Suprapubic skin (tissue), 4 donors: Measurements from ENCODE around the gene MAP7D1. TPM values are rescaled to one million over a fixed set of nuclear protein-coding genes. Genes with fewer than 3 reads are reported as not detected.

Experiments used
- DNase-seq, 2 donors: peaks; one replicate each; pipeline ENCODE4 v3.0.0-alpha.2; 2019; ENCODE audit warnings: low spot score in 2 of 2
- H3K27ac ChIP-seq: fragments of 200-600 bp; sonication (generic); one replicate; pipeline ENCODE4 v1.5.1; 2019
- H3K27me3 ChIP-seq: fragments of 200-600 bp; sonication (generic); one replicate; pipeline ENCODE4 v1.5.1; 2019
- H3K36me3 ChIP-seq: fragments of 200-600 bp; sonication (generic); one replicate; pipeline ENCODE4 v1.5.1; 2019
- H3K4me1 ChIP-seq: fragments of 200-600 bp; sonication (generic); one replicate; pipeline ENCODE4 v1.5.1; 2019
- H3K4me3 ChIP-seq: fragments of 200-600 bp; sonication (generic); one replicate; pipeline ENCODE4 v1.5.1; 2019; ENCODE audit warnings: mild to moderate bottlenecking
- H3K9me3 ChIP-seq: fragments of 200-600 bp; sonication (generic); one replicate; pipeline ENCODE4 v1.5.1; 2019
- CTCF ChIP-seq, 2 donors: fragments of 200-600 bp in 1 of 2; fragments of 450-650 bp in 1 of 2; sonication (generic) in 1 of 2; IDR thresholded peaks; one replicate each; pipeline ENCODE4 v1.5.1; 2016 to 2019; ENCODE audit warnings: antibody characterized with exemption in 2 of 2, mild to moderate bottlenecking in 1 of 2, moderate library complexity in 1 of 2
- EP300 ChIP-seq: sonication (generic); formaldehyde crosslinking; IDR thresholded peaks from one replicate; pipeline ENCODE4 v1.6.1; 2017; ENCODE audit warnings: antibody characterized with exemption
- POLR2A ChIP-seq, 2 donors: fragments of 450-650 bp; IDR thresholded peaks; one replicate each; pipeline ENCODE4 v1.6.1; 2017; ENCODE audit warnings: antibody characterized with exemption in 2 of 2, mild to moderate bottlenecking in 2 of 2, moderate library complexity in 2 of 2
- POLR2AphosphoS5 ChIP-seq, 3 donors: sonication (generic); formaldehyde crosslinking; IDR thresholded peaks; one replicate each; pipeline ENCODE4 v1.6.1; 2017; ENCODE audit warnings: antibody characterized with exemption in 3 of 3
- WGBS: methylation state at CpG from one replicate; pipeline ENCODE4 v1.1.5; 2018; 5-methylcytosine and 5-hydroxymethylcytosine counted together
- total RNA-seq, 4 donors: library from RNA; depleted of rRNA; stranded (reverse); fragments of >200 nt; gene quantifications; one replicate each; pipeline ENCODE4 v1.1.0, GENCODE V29; 2016

Gene MAP7D1
- total RNA-seq, 4 donors from 2014 or later = 80.0 to 119 (median 94.6) TPM

- TF ChIP-seq EP300 (no peak), POLR2AphosphoS5 (IDR thresholded peaks at IDR 0.05) (no peak), CTCF (IDR thresholded peaks at IDR 0.05) (no peak)
- no peak for DNase-seq
- Histone ChIP-seq H3K9me3 (no peaks in the 10 kb centered on the region), H3K4me1 (peaks cover 75% of the 10 kb centered on the region), H3K4me3 (no peak overlapping the region), H3K27ac (peak overlapping the region; percentile 89), H3K36me3 (no peaks in the 10 kb centered on the region), H3K27me3 (no peaks in the 10 kb centered on the region)
- WGBS = 84% methylated on average over 2 of the region's 2 CpGs
Measured at GRCh38 chr1:36164361-36164760, 8.4 kb downstream of the MAP7D1 start.

GRCh38 chr1:36165145-36165544 is 9.2 kb downstream of the MAP7D1 start:
- DNase-seq = no peak
- Histone ChIP-seq H3K9me3 (no peaks in the 10 kb centered on the region), H3K4me1 (peaks cover 68% of the 10 kb centered on the region), H3K4me3 (no peak overlapping the region), H3K27ac (no peak overlapping the region), H3K27me3 (no peaks in the 10 kb centered on the region), H3K36me3 (no peaks in the 10 kb centered on the region)
- no peak for TF ChIP-seq POLR2A (IDR thresholded peaks at IDR 0.05)
- TF ChIP-seq CTCF (IDR thresholded peaks at IDR 0.05) = no peak
- TF ChIP-seq EP300 = no peak
- TF ChIP-seq POLR2AphosphoS5 (IDR thresholded peaks at IDR 0.05) = no peak
- 100% methylated on average over 1 of the region's 1 CpG for WGBS

GRCh38 chr1:36166136-36166535 is 10.2 kb downstream of the MAP7D1 start:
- no peak for DNase-seq
- Histone ChIP-seq H3K9me3 (no peaks in the 10 kb centered on the region), H3K27me3 (no peaks in the 10 kb centered on the region), H3K4me1 (peaks cover 67% of the 10 kb centered on the region), H3K36me3 (peaks cover 4% of the 10 kb centered on the region), H3K27ac (no peak overlapping the region), H3K4me3 (no peak overlapping the region)
- WGBS = 75% methylated on average over 4 of the region's 4 CpGs
- no peak for TF ChIP-seq POLR2A (IDR thresholded peaks at IDR 0.05)
- no peak for TF ChIP-seq POLR2AphosphoS5 (IDR thresholded peaks at IDR 0.05)
- TF ChIP-seq EP300 = no peak
- no peak for TF ChIP-seq CTCF (IDR thresholded peaks at IDR 0.05)

GRCh38 chr1:36166938-36167905 is 11.3 kb downstream of the MAP7D1 start:
- no peak for TF ChIP-seq CTCF (IDR thresholded peaks at IDR 0.05)
- no peak for TF ChIP-seq POLR2A (IDR thresholded peaks at IDR 0.05)
- no peak for TF ChIP-seq EP300
- no peak for TF ChIP-seq POLR2AphosphoS5 (IDR thresholded peaks at IDR 0.05)
- no peak for DNase-seq
- WGBS = 67% methylated on average over 15 of the region's 15 CpGs
- H3K4me3 ChIP-seq = no peak overlapping the region
- no peaks in the 10 kb centered on the region for H3K9me3 ChIP-seq
- H3K4me1 ChIP-seq = peaks cover 64% of the 10 kb centered on the region
- H3K27ac ChIP-seq = peak overlapping the region; percentile 2
- peaks cover 14% of the 10 kb centered on the region for H3K36me3 ChIP-seq
- no peaks in the 10 kb centered on the region for H3K27me3 ChIP-seq

- Histone ChIP-seq H3K4me3 (no peak overlapping the region), H3K9me3 (no peaks in the 10 kb centered on the region), H3K36me3 (peaks cover 27% of the 10 kb centered on the region), H3K27me3 (no peaks in the 10 kb centered on the region), H3K27ac (no peak overlapping the region), H3K4me1 (peaks cover 52% of the 10 kb centered on the region)
- no peak for DNase-seq
- 86% methylated on average over 3 of the region's 3 CpGs for WGBS
- no peak for TF ChIP-seq CTCF (IDR thresholded peaks at IDR 0.05)
- TF ChIP-seq POLR2AphosphoS5 (IDR thresholded peaks at IDR 0.05) = no peak
- no peak for TF ChIP-seq POLR2A (IDR thresholded peaks at IDR 0.05)
- TF ChIP-seq EP300 = no peak
Measured at GRCh38 chr1:36168514-36168913, 12.6 kb downstream of the MAP7D1 start.
